Peyer's patch (tissue), 4 donors: ENCODE data around the gene WBP1L. TPM values are rescaled to one million over a fixed set of nuclear protein-coding genes. Genes with fewer than 3 reads are reported as not detected.

Experiments
- DNase-seq, 3 donors: peaks; one replicate each; pipeline ENCODE4 v3.0.0-alpha.2; 2017 to 2019
- H3K27ac ChIP-seq, 4 donors: fragments of 200-600 bp; sonication (generic); one replicate each; pipeline ENCODE4 v1.5.1; 2016 to 2019
- H3K27me3 ChIP-seq, 2 donors: fragments of 200-600 bp; sonication (generic); one replicate each; pipeline ENCODE4 v1.5.1; 2019
- H3K36me3 ChIP-seq, 3 donors: fragments of 200-600 bp; sonication (generic); one replicate each; pipeline ENCODE4 v1.5.1; 2016 to 2019
- H3K4me1 ChIP-seq, 4 donors: fragments of 200-600 bp; sonication (generic); one replicate each; pipeline ENCODE4 v1.5.1; 2016 to 2019
- H3K4me3 ChIP-seq, 4 donors: fragments of 200-600 bp; sonication (generic); 1 replicate in 3 of 4; 2 replicates in 1 of 4; pipeline ENCODE4 v1.5.1; 2016 to 2019; ENCODE audit warnings: mild to moderate bottlenecking in 1 of 4
- H3K9me3 ChIP-seq, 4 donors: fragments of 200-600 bp; sonication (generic); one replicate each; pipeline ENCODE4 v1.5.1; 2016 to 2019; ENCODE audit warnings: mild to moderate bottlenecking in 1 of 4
- POLR2A ChIP-seq, 2 donors: fragments of 450-650 bp; IDR thresholded peaks; one replicate each; pipeline ENCODE4 v1.5.1; 2017; ENCODE audit warnings: antibody characterized with exemption in 2 of 2, mild to moderate bottlenecking in 2 of 2, moderate library complexity in 2 of 2
- total RNA-seq, 4 donors: library from RNA; depleted of rRNA; stranded (reverse); fragments of >200 nt; gene quantifications; one replicate each; pipeline ENCODE4 v1.1.0, GENCODE V29; 2016
- TF ChIP-seq, protein P1 (sequence below), 6 experiments: fragments of 450-650 bp in 4 of 6; fragments of 200-600 bp in 2 of 6; sonication (generic) in 1 of 6; IDR thresholded peaks; one replicate each; pipeline ENCODE4 v1.5.1; 2017 to 2019; ENCODE audit warnings: antibody characterized with exemption in 6 of 6, mild to moderate bottlenecking in 3 of 6, moderate library complexity in 1 of 6

WBP1L gene
- total RNA-seq, 4 donors from 2014 or later = 38.0 to 78.3 (median 65.8) TPM

DNA sequence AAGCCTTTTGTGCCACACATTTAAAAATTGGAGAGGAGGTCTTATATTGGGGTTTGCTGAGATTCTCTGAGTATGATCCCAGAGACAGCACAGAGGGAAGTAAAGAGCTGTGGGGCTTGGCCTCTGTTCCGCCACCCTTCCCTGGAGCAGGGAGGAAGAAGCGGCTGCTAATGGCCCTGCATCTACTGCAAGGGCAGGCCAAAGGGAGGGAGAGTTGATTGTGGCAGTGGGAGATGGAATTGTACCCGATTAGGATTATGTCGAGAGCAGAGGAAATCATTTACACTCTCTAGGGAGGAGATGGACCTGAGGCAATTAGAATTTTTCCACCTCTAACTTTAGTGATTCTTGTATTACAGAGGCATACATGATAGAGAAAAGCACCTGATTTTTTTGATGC, 64.6 kb downstream of the WBP1L start:
- no peak for DNase-seq
- no peaks in the 10 kb centered on the region for H3K27me3 ChIP-seq
- no peaks in the 10 kb centered on the region for H3K9me3 ChIP-seq
- H3K36me3 ChIP-seq = peaks cover 0 to 39% (median 0%) of the 10 kb centered on the region in 3 donors
- H3K4me1 ChIP-seq = peaks cover 0 to 4% (median 1%) of the 10 kb centered on the region in 4 donors
- no peak overlapping the region for H3K4me3 ChIP-seq
- no peak overlapping the region for H3K27ac ChIP-seq
- TF ChIP-seq, protein P1, sequence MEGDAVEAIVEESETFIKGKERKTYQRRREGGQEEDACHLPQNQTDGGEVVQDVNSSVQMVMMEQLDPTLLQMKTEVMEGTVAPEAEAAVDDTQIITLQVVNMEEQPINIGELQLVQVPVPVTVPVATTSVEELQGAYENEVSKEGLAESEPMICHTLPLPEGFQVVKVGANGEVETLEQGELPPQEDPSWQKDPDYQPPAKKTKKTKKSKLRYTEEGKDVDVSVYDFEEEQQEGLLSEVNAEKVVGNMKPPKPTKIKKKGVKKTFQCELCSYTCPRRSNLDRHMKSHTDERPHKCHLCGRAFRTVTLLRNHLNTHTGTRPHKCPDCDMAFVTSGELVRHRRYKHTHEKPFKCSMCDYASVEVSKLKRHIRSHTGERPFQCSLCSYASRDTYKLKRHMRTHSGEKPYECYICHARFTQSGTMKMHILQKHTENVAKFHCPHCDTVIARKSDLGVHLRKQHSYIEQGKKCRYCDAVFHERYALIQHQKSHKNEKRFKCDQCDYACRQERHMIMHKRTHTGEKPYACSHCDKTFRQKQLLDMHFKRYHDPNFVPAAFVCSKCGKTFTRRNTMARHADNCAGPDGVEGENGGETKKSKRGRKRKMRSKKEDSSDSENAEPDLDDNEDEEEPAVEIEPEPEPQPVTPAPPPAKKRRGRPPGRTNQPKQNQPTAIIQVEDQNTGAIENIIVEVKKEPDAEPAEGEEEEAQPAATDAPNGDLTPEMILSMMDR (IDR thresholded peaks at IDR 0.05) = no peak
- no peak for TF ChIP-seq POLR2A (IDR thresholded peaks at IDR 0.05)

DNA sequence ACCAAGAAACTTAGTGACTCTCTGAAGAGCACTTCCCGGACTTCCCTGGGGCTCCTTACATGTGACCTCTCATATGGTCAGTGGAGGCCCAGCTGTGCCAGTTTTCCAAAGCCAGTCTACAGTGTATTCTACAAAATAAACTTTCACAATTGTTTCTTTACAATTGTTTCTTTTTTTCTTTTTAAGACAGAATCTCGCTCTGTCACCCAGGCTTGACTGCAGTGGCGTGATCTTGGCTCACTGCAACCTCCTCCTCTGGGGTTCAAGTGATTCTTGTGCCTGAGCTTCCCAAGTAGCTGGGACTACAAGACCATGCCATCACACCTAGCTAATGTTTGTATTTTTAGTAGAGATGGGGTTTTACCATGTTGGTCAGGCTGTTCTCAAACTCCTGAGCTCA, 67.6 kb downstream of the WBP1L start:
- Histone ChIP-seq H3K4me3 (no peak overlapping the region), H3K27ac (no peak overlapping the region), H3K9me3 (no peaks in the 10 kb centered on the region), H3K27me3 (no peaks in the 10 kb centered on the region), H3K36me3 (peaks cover 0 to 41% (median 0%) of the 10 kb centered on the region in 3 donors), H3K4me1 (peaks cover 3 to 34% (median 6%) of the 10 kb centered on the region in 4 donors)
- no peak for DNase-seq
- TF ChIP-seq, protein P1 (IDR thresholded peaks at IDR 0.05) = no peak
- no peak for TF ChIP-seq POLR2A (IDR thresholded peaks at IDR 0.05)

DNA sequence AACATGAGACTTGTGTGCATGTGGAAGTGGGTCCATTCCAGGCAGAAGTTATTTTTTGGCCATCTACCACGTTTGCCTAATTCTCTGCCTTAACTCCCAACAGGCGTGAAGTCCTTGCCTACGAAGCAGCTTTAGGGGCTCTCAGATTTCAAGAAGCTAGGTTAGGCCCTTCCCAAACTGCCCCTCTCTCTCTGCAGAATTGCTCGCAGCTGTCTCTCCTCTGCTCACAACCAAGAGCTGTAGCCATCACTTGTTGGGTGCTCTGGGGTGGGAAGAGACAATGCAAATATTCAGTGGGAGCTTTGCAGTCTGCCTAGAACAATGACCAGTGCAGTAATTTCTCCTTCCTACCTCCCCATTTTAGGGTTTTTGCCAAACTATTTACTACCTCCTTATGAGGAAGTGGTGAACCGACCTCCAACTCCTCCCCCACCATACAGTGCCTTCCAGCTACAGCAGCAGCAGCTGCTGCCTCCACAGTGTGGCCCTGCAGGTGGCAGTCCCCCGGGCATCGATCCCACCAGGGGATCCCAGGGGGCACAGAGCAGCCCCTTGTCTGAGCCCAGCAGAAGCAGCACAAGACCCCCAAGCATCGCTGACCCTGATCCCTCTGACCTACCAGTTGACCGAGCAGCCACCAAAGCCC, 68.6 kb downstream of the WBP1L start:
- DNase-seq = peak in 1 of 3 donors; percentile 58
- Histone ChIP-seq H3K4me3 (no peak overlapping the region), H3K27me3 (no peaks in the 10 kb centered on the region), H3K36me3 (peaks cover 0 to 41% (median 0%) of the 10 kb centered on the region in 3 donors), H3K27ac (peak overlapping the region in 2 of 4 donors; percentile 6 to 13), H3K4me1 (peaks cover 3 to 38% (median 6%) of the 10 kb centered on the region in 4 donors), H3K9me3 (no peaks in the 10 kb centered on the region)
- TF ChIP-seq POLR2A (IDR thresholded peaks at IDR 0.05) = no peak
- TF ChIP-seq, protein P1 (IDR thresholded peaks at IDR 0.05) = no peak

DNA sequence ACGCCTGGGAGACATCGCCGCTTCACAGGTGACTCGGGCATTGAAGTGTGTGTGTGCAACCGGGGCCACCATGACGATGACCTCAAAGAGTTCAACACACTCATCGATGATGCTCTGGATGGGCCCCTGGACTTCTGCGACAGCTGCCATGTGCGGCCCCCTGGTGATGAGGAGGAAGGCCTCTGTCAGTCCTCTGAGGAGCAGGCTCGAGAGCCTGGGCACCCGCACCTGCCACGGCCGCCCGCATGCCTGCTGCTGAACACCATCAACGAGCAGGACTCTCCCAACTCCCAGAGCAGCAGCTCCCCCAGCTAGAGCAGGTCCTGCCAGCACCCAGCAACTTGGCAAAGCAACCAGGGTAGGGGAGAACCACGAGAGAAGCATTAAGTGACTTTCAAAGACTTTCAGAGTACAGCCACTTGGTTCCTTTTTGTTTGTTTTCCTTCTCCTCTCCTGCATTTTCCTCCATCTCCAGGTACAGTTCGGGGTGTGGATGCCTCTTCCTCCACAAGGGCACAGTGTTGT, 69.3 kb downstream of the WBP1L start:
- peaks cover 3 to 38% (median 6%) of the 10 kb centered on the region in 4 donors for H3K4me1 ChIP-seq
- DNase-seq = no peak
- peak overlapping the region in 2 of 4 donors; percentile 67 to 83 for H3K27ac ChIP-seq
- peaks cover 0 to 41% (median 0%) of the 10 kb centered on the region in 3 donors for H3K36me3 ChIP-seq
- no peaks in the 10 kb centered on the region for H3K9me3 ChIP-seq
- H3K4me3 ChIP-seq = no peak overlapping the region
- no peak for TF ChIP-seq POLR2A (IDR thresholded peaks at IDR 0.05)
- TF ChIP-seq, protein P1 (IDR thresholded peaks at IDR 0.05) = no peak
- no peaks in the 10 kb centered on the region for H3K27me3 ChIP-seq

DNA sequence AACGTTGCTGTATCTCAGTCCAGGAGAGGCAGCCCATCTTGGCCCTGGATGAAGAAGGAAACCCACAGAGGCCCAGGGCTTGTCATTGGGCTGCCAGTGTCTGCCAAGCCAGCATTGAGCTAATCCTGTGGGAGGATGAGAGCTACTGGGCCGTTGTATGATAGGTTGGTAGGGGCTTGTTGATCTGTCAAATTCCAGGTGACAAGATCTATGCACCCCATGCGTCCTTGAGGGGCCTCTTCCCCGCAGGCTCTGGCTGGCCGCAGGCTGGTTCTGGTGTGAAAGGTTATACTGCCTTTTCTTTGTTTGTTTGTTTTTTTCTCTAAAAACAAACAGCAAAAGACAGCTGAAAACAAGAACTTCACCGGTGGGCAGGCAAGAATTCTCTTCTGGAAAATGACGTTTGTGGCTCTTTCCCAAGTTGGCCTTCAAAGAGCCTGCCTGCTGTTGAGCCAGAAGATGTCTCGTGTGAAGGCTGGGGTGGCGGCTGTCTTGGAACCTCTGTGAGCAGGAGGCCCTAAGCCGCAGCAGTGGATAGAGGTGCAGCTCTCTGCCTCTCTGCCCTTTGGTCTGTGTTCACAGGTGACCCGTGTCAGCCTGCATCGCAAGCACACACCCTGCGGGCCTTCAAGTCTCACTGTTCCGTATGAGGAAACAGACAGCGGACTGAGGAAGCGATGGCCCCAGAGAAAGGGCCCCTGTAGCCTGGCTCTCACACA, 70.1 kb downstream of the WBP1L start:
- Histone ChIP-seq H3K9me3 (no peaks in the 10 kb centered on the region), H3K36me3 (peaks cover 0 to 41% (median 0%) of the 10 kb centered on the region in 3 donors), H3K27ac (peak overlapping the region in 3 of 4 donors; percentile 67 to 89 (median 83)), H3K4me3 (no peak overlapping the region), H3K27me3 (no peaks in the 10 kb centered on the region), H3K4me1 (peaks cover 3 to 38% (median 6%) of the 10 kb centered on the region in 4 donors)
- TF ChIP-seq, protein P1 (IDR thresholded peaks at IDR 0.05) = no peak
- no peak for TF ChIP-seq POLR2A (IDR thresholded peaks at IDR 0.05)
- peak in 2 of 3 donors; percentile 80 to 87 for DNase-seq
